OCI-LY3 (cell line): ENCODE measurements around the gene EIF3A.
"Not testable (repeated sequence)": the region's sequence is repeated elsewhere in the genome, so short reads cannot be mapped to it uniquely, and the experiment has no call there.

Experiments used
- H2AFZ ChIP-seq: fragments of 200-600, 300-600 bp; shearing (Covaris generic); 2 replicates; pipeline ENCODE4 v1.6.0; 2014; ENCODE audit warnings: antibody characterized with exemption, low read depth, low read length
- H3K27ac ChIP-seq: fragments of 200-600, 300-600 bp; sonication (generic); 2 replicates; pipeline ENCODE4 v1.5.1; 2014; ENCODE audit warnings: mild to moderate bottlenecking, low read length, moderate library complexity, mixed read lengths
- H3K27me3 ChIP-seq: fragments of 200-600, 300-600 bp; sonication (generic); 2 replicates; pipeline ENCODE4 v1.6.1; 2014; ENCODE audit warnings: low read depth, low read length, mixed read lengths
- H3K36me3 ChIP-seq: fragments of 200-600, 300-600 bp; sonication (generic); replicated peaks from 2 replicates; pipeline ENCODE3; 2014; ENCODE audit warnings: low read depth, low read length, mixed read lengths
- H3K4me1 ChIP-seq: fragments of 300-600, 200-600 bp; sonication (generic); 2 replicates; pipeline ENCODE4 v1.6.1; 2014; ENCODE audit warnings: low read length, mixed read lengths
- H3K4me2 ChIP-seq: fragments of 200-600, 300-600 bp; sonication (generic); 2 replicates; pipeline ENCODE4 v1.6.1; 2014; ENCODE audit warnings: low read length, mixed read lengths
- H3K4me3 ChIP-seq: fragments of 300-600, 200-600 bp; sonication (generic); 2 replicates; pipeline ENCODE4 v1.5.1; 2014; ENCODE audit warnings: antibody characterized with exemption, mild to moderate bottlenecking, low read length, moderate library complexity
- H3K79me2 ChIP-seq: fragments of 300-600, 200-600 bp; shearing (Covaris generic); 2 replicates; pipeline ENCODE4 v1.6.1; 2014; ENCODE audit warnings: mild to moderate bottlenecking, low read length, mixed read lengths
- H3K9ac ChIP-seq: fragments of 300-600, 200-600 bp; shearing (Covaris generic); 2 replicates; pipeline ENCODE4 v1.6.0; 2014; ENCODE audit warnings: mild to moderate bottlenecking, low read length, moderate library complexity
- H3K9me3 ChIP-seq: fragments of 200-600, 300-600 bp; shearing (Covaris generic); 2 replicates; pipeline ENCODE4 v1.6.1; 2014; ENCODE audit warnings: low read length, mixed read lengths; ENCODE audit not compliant: insufficient read depth
- H4K20me1 ChIP-seq: fragments of 200-600, 300-600 bp; sonication (generic); 2 replicates; pipeline ENCODE4 v1.6.1; 2016; ENCODE audit warnings: low read length, mixed read lengths; ENCODE audit not compliant: insufficient read depth
- CTCF ChIP-seq: fragments of 200-600, 300-600 bp; sonication (generic); IDR thresholded peaks from 2 replicates; pipeline ENCODE4 v1.5.1; 2014; ENCODE audit warnings: antibody characterized with exemption, low read length, low read depth
- EZH2phosphoT487 ChIP-seq: fragments of 200-600 bp; shearing (Covaris generic); IDR thresholded peaks from 2 replicates; pipeline ENCODE4 v1.6.1; 2018; ENCODE audit warnings: antibody characterized with exemption, mixed run types, low read depth

The EIF3A gene

GRCh38 chr10:119101366-119102098 lies 20.9 kb upstream of the EIF3A start:
- H3K4me1 ChIP-seq: peaks cover 8% of the 10 kb centered on the region
- H4K20me1 ChIP-seq: no peaks in the 10 kb centered on the region
- no peak overlapping the region for H3K4me3 ChIP-seq
- H3K9ac ChIP-seq: no peak overlapping the region
- no peak overlapping the region for H2AFZ ChIP-seq
- H3K79me2 ChIP-seq: peaks cover 3% of the 10 kb centered on the region; the same call in 1 of the 2 replicates
- TF ChIP-seq EZH2phosphoT487 (no peak), CTCF (no peak)
- H3K4me2 ChIP-seq: peak overlapping the region; percentile 34; the same call in 1 of the 2 replicates
- H3K9me3 ChIP-seq: no peaks in the 10 kb centered on the region
- no peaks in the 10 kb centered on the region for H3K36me3 ChIP-seq
- H3K27me3 ChIP-seq: no peaks in the 10 kb centered on the region
- H3K27ac ChIP-seq: no peak overlapping the region

- peaks cover 12% of the 10 kb centered on the region for H3K4me1 ChIP-seq
- H4K20me1 ChIP-seq: no peaks in the 10 kb centered on the region
- no peaks in the 10 kb centered on the region for H3K27me3 ChIP-seq
- H3K27ac ChIP-seq: no peak overlapping the region
- no peak overlapping the region for H2AFZ ChIP-seq
- H3K79me2 ChIP-seq: peaks cover 3% of the 10 kb centered on the region; the same call in 1 of the 2 replicates
- no peaks in the 10 kb centered on the region for H3K36me3 ChIP-seq
- no peak overlapping the region for H3K4me2 ChIP-seq
- no peaks in the 10 kb centered on the region for H3K9me3 ChIP-seq
- no peak overlapping the region for H3K4me3 ChIP-seq
- H3K9ac ChIP-seq: no peak overlapping the region
- TF ChIP-seq EZH2phosphoT487 (no peak), CTCF (no peak)
Measured at GRCh38 chr10:119100434-119101238, 20.0 kb upstream of the EIF3A start.

GRCh38 chr10:119098576-119098975 lies 18.0 kb upstream of the EIF3A start:
- TF ChIP-seq EZH2phosphoT487 (no peak), CTCF (no peak)
- H3K36me3 ChIP-seq: no peaks in the 10 kb centered on the region
- no peaks in the 10 kb centered on the region for H3K9me3 ChIP-seq
- H2AFZ ChIP-seq: no peak overlapping the region
- H3K4me1 ChIP-seq: peaks cover 7% of the 10 kb centered on the region; the same call in 1 of the 2 replicates
- no peaks in the 10 kb centered on the region for H4K20me1 ChIP-seq
- no peaks in the 10 kb centered on the region for H3K27me3 ChIP-seq
- no peak overlapping the region for H3K4me2 ChIP-seq
- no peak overlapping the region for H3K4me3 ChIP-seq
- no peak overlapping the region for H3K9ac ChIP-seq
- no peak overlapping the region for H3K27ac ChIP-seq
- H3K79me2 ChIP-seq: no peaks in the 10 kb centered on the region

- H3K4me3 ChIP-seq, H3K4me2 ChIP-seq, H3K4me1 ChIP-seq, H3K27ac ChIP-seq, H3K79me2 ChIP-seq, H4K20me1 ChIP-seq, H3K9ac ChIP-seq, H3K36me3 ChIP-seq, H3K9me3 ChIP-seq, H3K27me3 ChIP-seq, H2AFZ ChIP-seq: not testable (repeated sequence)
Measured at GRCh38 chr10:119096641-119097415, 16.2 kb upstream of the EIF3A start.
